Measurements from ENCODE around the gene PLEKHG5.

Gene PLEKHG5

DNA sequence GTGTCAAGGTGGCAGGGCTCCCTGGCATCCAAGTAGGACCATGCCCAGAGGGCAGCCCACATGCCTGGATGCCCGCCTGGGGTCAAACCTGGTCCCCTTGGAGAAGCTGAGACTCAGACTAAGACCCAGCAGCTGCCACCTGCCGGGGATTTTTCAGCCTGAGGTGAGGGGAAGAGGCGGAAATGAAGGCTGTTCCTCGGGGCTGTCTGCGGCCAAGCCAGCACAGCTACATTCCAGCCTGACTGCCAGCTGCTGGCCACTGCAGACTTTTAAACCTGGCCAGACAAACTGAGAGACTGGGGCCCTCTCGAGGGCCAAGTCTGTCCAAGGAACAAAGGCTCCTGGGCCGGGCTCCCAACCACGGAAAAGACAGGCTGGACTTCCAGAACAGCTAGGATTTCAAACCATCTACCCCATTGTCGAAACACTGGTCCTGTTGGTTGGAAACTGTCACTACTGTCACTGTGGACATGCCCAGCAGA is 21.9 kb upstream of the PLEKHG5 start:
- Histone ChIP-seq H3K27ac (ENCODE audit: low read length) (no peak overlapping the region), H3K36me3 (replicated peaks; ENCODE audit: low read depth, low read length) (no peaks in the 10 kb centered on the region), H3K79me2 (ENCODE audit: low read length) (no peaks in the 10 kb centered on the region), H3K4me1 (ENCODE audit: low read length) (peaks cover 7% of the 10 kb centered on the region), H3K9me3 (ENCODE audit: insufficient read depth, low read length) (no peaks in the 10 kb centered on the region), H3K4me3 (ENCODE audit: low read length) (no peak overlapping the region), H2AFZ (ENCODE audit: low read depth, low read length) (no peak overlapping the region), H4K20me1 (ENCODE audit: insufficient read depth, low read length) (no peaks in the 10 kb centered on the region), H3K4me2 (ENCODE audit: low read length) (no peak overlapping the region), H3K9ac (ENCODE audit: low read length) (no peak overlapping the region), H3K27me3 (ENCODE audit: low read depth, low read length) (no peaks in the 10 kb centered on the region)
- TF ChIP-seq, protein P1, sequence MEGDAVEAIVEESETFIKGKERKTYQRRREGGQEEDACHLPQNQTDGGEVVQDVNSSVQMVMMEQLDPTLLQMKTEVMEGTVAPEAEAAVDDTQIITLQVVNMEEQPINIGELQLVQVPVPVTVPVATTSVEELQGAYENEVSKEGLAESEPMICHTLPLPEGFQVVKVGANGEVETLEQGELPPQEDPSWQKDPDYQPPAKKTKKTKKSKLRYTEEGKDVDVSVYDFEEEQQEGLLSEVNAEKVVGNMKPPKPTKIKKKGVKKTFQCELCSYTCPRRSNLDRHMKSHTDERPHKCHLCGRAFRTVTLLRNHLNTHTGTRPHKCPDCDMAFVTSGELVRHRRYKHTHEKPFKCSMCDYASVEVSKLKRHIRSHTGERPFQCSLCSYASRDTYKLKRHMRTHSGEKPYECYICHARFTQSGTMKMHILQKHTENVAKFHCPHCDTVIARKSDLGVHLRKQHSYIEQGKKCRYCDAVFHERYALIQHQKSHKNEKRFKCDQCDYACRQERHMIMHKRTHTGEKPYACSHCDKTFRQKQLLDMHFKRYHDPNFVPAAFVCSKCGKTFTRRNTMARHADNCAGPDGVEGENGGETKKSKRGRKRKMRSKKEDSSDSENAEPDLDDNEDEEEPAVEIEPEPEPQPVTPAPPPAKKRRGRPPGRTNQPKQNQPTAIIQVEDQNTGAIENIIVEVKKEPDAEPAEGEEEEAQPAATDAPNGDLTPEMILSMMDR (IDR thresholded peaks at IDR 0.05; ENCODE audit: low read depth, low read length) = no peak
- no peak for TF ChIP-seq EZH2phosphoT487 (IDR thresholded peaks at IDR 0.05; ENCODE audit: low read depth)

- Histone ChIP-seq H3K27ac (ENCODE audit: low read length) (no peak overlapping the region), H3K79me2 (ENCODE audit: low read length) (no peaks in the 10 kb centered on the region), H3K9me3 (ENCODE audit: insufficient read depth, low read length) (no peaks in the 10 kb centered on the region), H2AFZ (ENCODE audit: low read depth, low read length) (no peak overlapping the region), H4K20me1 (ENCODE audit: insufficient read depth, low read length) (no peaks in the 10 kb centered on the region), H3K27me3 (ENCODE audit: low read depth, low read length) (no peaks in the 10 kb centered on the region), H3K4me1 (ENCODE audit: low read length) (peaks cover 7% of the 10 kb centered on the region), H3K36me3 (replicated peaks; ENCODE audit: low read depth, low read length) (no peaks in the 10 kb centered on the region), H3K4me2 (ENCODE audit: low read length) (no peak overlapping the region), H3K9ac (ENCODE audit: low read length) (no peak overlapping the region), H3K4me3 (ENCODE audit: low read length) (no peak overlapping the region)
- TF ChIP-seq, protein P1 (IDR thresholded peaks at IDR 0.05; ENCODE audit: low read depth, low read length) = no peak
Measured at GRCh38 chr1:6512908-6513280, 21.4 kb upstream of the PLEKHG5 start.

- TF ChIP-seq EZH2phosphoT487 (IDR thresholded peaks at IDR 0.05; ENCODE audit: low read depth) = no peak
- TF ChIP-seq, protein P1 (IDR thresholded peaks at IDR 0.05; ENCODE audit: low read depth, low read length) = no peak
- no peak overlapping the region for H3K4me2 ChIP-seq (ENCODE audit: low read length)
- H4K20me1 ChIP-seq (ENCODE audit: insufficient read depth, low read length) = no peaks in the 10 kb centered on the region
- H3K4me3 ChIP-seq (ENCODE audit: low read length) = no peak overlapping the region
- H3K79me2 ChIP-seq (ENCODE audit: low read length) = no peaks in the 10 kb centered on the region
- H3K4me1 ChIP-seq (ENCODE audit: low read length) = peaks cover 7% of the 10 kb centered on the region
- no peak overlapping the region for H3K9ac ChIP-seq (ENCODE audit: low read length)
- H3K27ac ChIP-seq (ENCODE audit: low read length) = no peak overlapping the region
- H3K9me3 ChIP-seq (ENCODE audit: insufficient read depth, low read length) = no peaks in the 10 kb centered on the region
- no peaks in the 10 kb centered on the region for H3K27me3 ChIP-seq (ENCODE audit: low read depth, low read length)
- no peaks in the 10 kb centered on the region for H3K36me3 ChIP-seq (replicated peaks; ENCODE audit: low read depth, low read length)
- H2AFZ ChIP-seq (ENCODE audit: low read depth, low read length) = no peak overlapping the region
Measured at GRCh38 chr1:6512245-6512907, 20.9 kb upstream of the PLEKHG5 start.

DNA sequence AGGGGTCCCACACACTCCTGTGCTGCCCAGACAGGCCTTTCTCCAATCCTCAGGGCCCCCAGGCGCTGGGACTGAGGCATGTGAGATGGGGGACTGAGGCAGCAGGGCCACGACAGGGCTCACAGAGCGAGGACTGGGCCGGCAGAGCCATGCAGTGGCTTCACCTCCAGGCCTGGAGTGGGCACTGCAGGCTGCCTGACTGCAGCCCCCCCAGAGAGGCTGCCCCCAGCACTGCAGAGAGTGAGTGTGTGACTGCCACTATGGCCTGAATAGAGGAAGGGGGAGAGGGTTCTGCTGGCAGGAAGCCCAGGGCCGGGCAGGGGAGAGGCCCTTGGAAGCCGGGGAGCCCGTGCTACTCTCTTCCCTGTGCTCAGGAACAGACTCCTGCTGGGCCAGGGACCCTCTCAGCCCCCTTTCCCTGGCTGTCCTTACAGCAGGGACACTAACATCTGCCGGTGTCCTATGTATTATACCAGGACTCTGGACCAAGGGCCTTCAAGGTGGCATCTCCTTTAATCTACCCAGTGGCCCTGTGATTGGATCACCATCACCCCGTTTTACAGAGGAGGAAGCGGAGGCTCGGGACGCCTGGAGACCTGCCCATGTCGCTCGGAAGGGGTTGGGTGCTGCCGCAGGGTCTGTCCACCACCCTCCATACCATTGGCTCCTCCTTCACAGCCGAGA is 20.2 kb upstream of the PLEKHG5 start:
- Histone ChIP-seq H3K9ac (ENCODE audit: low read length) (no peak overlapping the region), H3K4me3 (ENCODE audit: low read length) (no peak overlapping the region), H2AFZ (ENCODE audit: low read depth, low read length) (no peak overlapping the region), H4K20me1 (ENCODE audit: insufficient read depth, low read length) (no peaks in the 10 kb centered on the region), H3K4me1 (ENCODE audit: low read length) (peaks cover 7% of the 10 kb centered on the region), H3K79me2 (ENCODE audit: low read length) (no peaks in the 10 kb centered on the region), H3K27ac (ENCODE audit: low read length) (no peak overlapping the region), H3K4me2 (ENCODE audit: low read length) (no peak overlapping the region), H3K9me3 (ENCODE audit: insufficient read depth, low read length) (no peaks in the 10 kb centered on the region), H3K27me3 (ENCODE audit: low read depth, low read length) (no peaks in the 10 kb centered on the region), H3K36me3 (replicated peaks; ENCODE audit: low read depth, low read length) (no peaks in the 10 kb centered on the region)
- TF ChIP-seq, protein P1 (IDR thresholded peaks at IDR 0.05; ENCODE audit: low read depth, low read length) = no peak
- TF ChIP-seq EZH2phosphoT487 (IDR thresholded peaks at IDR 0.05; ENCODE audit: low read depth) = no peak
